HG03045 (cell line): Measurements from ENCODE around the gene RAB38.

Source experiments
- ATAC-seq: cut with Tn5 transposase; IDR thresholded peaks from one replicate; pipeline ENCODE4 v1.9.1; 2021; ENCODE audit warnings: mild to moderate bottlenecking, moderate library complexity; ENCODE audit not compliant: unreplicated experiment

Gene RAB38

DNA sequence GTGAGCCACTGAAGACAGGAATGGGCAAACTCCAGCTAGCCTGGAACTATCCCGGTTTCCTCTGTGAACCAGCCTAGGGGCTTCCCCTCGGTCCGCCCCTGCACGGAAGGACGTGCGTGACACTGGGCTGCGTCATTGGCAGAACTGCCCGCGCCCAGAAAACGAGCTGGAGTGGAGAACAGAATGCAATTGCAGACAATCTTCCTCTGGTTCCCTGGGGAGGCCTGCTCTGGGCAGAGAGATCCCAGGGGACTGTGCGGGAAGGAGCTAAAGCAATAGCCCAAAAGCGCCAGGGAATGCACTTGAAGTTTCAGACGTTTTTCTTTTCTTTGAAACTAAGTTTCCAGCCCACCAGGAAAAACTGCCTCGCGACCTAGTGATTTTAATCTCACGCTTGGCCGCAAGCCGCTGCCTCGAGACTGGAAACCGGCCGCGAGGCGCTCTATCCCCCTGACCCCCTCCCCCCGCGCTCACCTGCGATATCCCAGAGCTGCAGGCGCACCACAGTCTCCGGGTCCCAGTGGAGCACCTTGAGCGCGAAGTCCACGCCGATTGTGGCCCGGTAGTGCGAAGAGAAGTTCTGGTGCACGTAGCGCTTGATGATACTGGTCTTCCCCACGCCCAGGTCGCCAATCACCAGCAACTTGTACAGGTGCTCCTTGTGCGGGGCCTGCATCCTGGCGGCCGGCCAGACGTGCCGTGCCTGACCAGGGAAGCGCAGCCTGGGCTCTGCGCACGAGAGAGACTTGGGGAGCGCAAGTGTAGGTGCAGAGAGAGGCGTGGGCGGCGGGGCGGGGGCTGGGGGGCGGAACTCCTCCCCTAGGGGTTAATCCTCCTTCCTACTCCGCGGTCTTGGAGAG, at the start of gene RAB38:
TSS of gene RAB38 (minus strand) at position 735 of the 860 bp plus-strand sequence. CDS start at position 676, 59 bp downstream.
- ATAC-seq, result peak; percentile 67

- ATAC-seq, result no peak
Measured at GRCh38 chr11:88213406-88213805, 38.2 kb upstream of the RAB38 start.

DNA sequence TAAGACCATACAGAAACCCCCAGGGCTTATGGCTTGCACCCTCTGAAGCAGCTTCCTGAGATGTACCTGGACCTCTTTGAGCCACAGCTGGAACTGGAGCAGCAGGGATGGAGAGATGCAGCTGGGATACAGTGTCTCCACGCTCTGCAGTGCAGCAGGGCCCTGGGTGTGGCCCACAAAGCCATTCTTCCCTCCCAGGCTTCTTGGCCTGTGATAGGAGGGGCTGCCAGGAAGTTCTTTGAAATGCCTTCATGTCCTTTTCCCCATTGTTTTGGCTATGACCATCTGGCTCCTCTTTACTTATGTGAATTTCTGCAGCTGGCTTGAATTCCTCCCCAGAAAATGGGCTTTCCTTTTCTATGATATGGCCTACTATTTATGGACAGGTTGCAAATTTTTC, 37.1 kb upstream of the RAB38 start:
- ATAC-seq, result no peak

DNA sequence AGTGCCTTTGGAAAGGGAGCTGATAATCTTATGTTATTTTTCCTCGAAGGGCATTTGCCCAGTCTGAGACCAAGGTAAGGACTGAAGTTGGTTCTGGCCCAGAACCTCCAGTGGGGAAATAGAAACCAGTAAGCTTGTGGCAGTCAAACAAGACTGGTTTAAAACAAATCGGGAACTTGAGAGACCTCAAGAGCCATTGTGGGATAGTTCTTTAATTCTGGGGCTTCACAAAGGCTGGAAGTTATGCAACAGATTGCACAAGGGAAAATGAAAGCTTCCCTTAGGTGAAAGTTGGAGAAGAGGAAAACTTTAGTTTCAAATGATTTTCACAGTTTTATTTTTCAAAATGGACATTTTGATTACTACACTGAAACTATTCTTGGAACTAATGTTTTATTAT, 33.5 kb upstream of the RAB38 start:
- ATAC-seq, result no peak

DNA sequence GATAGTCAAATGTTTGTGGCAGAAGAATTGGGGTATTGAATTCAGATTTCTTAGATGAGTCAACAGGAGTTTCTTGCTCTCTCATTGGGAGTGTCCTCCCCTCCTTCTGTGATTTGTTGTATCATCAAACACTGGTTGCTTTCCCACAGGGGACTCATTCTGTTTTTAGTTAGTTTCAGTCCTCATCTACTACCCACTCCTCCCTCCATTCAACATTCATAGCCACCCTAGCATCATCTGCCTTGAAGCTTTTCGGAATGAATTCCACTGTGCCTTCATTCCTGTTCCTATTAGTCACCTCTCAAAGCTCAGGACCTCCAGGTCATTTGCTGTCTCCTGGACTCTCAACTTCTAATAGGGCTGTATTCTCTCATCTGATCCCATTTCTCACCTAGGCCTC, 31.5 kb upstream of the RAB38 start:
- no peak for ATAC-seq

GRCh38 chr11:88204353-88204752, 29.1 kb upstream of the RAB38 start:
- no peak for ATAC-seq

GRCh38 chr11:88203604-88204003, 28.4 kb upstream of the RAB38 start:
- no peak for ATAC-seq

- no peak for ATAC-seq
Measured at GRCh38 chr11:88202498-88202897, 27.3 kb upstream of the RAB38 start.

- ATAC-seq, result no peak
Measured at GRCh38 chr11:88196393-88196792, 21.1 kb upstream of the RAB38 start.

DNA sequence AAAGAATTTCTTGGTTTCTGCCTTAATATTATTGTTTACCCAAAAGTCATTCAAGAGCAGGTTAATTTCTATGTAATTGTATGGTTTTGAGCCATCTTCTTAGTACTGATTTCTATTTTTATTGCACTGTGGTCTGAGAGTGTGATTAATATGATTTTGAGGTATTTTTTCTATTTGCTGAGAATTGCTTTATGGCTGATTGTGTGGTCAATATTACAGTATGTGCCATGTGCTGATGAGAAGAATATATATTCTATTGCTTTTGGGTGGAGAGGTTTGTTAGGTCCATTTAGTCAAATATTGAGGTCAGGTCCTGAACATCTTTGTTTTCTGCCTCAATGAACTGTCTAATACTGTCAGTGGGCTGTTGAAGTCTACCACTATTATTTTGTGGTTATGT, 20.7 kb upstream of the RAB38 start:
- no peak for ATAC-seq

DNA sequence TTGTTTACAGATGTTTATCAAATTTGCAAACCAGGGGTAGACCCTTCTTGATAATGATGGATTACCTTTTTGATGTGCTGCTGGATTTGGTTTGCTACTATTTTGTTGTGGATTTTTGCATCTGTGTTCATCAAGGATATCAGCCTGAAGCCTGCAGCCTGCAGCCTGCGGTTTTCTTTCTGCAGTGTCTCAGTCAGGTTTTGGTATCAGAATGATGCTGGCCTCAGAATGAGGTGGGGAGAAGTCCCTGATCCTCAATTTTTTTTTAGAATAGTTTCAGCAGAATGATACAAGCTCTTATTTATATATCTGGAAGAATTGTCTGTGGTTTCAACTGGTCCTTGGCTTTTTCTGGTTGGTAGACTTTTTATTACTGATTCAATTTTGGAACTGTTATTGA, 19.7 kb upstream of the RAB38 start:
- ATAC-seq, result no peak

GRCh38 chr11:88193278-88193677, 18.0 kb upstream of the RAB38 start:
- no peak for ATAC-seq

GRCh38 chr11:88188932-88189253, 13.7 kb upstream of the RAB38 start:
- no peak for ATAC-seq

- ATAC-seq, result no peak
Measured at GRCh38 chr11:88188251-88188931, 13.1 kb upstream of the RAB38 start.

- no peak for ATAC-seq
Measured at GRCh38 chr11:88183233-88183632, 8.0 kb upstream of the RAB38 start.

GRCh38 chr11:88181776-88182175, 6.5 kb upstream of the RAB38 start:
- no peak for ATAC-seq

GRCh38 chr11:88179971-88180629, 4.9 kb upstream of the RAB38 start:
- ATAC-seq, result no peak

GRCh38 chr11:88179141-88179540, 3.9 kb upstream of the RAB38 start:
- peak; percentile 62 for ATAC-seq

DNA sequence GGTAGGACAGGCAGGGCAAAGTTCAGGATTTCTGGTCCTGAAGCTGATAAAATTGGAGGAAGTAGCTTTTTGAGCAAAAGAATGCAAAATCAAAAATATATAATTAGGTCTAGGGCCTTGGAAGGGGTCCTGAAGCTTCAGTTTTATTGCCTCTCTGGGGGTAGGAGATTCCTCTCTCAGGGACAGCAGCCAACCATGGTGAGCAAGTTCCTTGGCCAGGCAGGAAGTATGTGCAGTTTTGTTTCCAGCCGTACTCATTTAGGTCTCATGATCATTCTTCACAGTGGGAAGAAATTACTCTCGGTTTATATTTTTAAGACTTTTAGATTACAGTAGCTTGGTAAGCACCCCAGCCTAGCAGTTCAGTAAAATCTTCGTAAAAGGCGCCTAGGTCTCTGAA, 2.9 kb upstream of the RAB38 start:
- no peak for ATAC-seq

DNA sequence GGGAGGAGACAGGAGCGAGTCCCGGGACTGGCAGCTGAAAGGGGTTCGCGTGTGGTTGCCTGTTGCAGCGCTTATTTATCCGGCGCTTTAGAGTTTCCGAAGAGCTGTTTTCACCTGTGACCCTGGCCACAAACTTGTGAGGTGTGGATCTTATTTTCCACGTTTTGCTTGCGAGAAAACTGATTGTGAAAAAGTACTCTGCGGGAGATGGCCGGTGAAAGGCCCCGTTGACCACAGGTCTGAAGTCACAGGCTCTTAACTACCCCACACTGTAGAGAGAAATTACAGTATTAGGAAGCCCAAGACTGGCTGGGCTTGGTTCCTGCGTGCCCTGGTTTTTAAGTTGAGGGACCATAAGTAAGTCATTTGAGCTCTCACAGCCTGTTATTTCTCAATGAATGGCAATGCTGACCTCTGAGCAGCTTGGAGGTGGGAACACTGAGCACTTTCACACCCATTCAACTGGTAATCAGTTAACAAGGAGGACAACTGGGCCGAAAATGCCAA, 379 bp upstream of the RAB38 start:
- ATAC-seq, result peak; percentile 16

DNA sequence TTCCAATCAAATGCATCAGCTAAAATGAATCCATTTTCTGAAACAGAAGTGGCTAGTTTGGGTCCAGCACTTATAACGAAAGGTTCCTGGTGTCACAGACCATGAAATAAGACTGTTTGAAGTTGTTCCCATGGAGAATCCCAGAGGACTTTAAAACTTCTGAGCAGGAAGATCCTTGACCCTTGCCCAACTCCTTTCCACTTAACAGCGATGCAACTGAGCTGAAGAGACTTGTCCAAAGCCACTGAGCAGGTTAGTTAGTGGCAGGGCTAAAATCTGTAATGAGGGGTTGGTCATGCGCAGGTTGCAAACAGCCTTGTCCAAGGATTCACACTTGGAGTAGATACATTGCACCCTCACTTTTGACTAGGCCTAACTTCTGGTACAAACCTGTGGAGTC, 1.3 kb downstream of the RAB38 start:
- no peak for ATAC-seq

DNA sequence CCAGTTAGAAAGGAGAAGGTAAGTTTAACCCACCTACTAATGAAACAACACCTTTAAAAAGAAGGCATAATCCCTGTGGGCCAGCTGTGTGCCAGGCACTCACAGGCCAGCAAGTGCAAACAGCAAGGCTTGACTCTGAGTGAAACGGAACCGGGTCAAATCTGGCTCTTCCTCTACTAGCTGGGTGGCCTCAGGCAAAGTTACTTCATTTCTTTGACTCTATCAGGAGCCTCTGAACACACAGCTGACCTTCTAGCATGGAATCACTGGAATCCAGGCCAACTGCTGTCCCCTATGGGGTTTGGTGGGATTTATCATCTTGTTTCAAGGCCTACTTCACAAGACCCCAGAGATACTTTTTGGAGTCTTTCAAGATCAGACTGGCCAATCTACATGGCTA, 3.3 kb downstream of the RAB38 start:
- ATAC-seq, result no peak
